Activated CD4-positive, alpha-beta T cell treated with anti-CD3 and anti-CD28 coated beads for 4 hours (primary cell): ENCODE measurements around the gene LACTBL1.
"Not testable (repeated sequence)": the region's sequence is repeated elsewhere in the genome, so short reads cannot be mapped to it uniquely, and the experiment has no call there.

Source experiments
- DNase-seq, 2 donors: peaks; one replicate each; pipeline ENCODE4 v3.0.0-alpha.2; 2020

Gene LACTBL1

GRCh38 chr1:22976127-22976460 is 3.4 kb upstream of the LACTBL1 start:
- DNase-seq: no peak

DNA sequence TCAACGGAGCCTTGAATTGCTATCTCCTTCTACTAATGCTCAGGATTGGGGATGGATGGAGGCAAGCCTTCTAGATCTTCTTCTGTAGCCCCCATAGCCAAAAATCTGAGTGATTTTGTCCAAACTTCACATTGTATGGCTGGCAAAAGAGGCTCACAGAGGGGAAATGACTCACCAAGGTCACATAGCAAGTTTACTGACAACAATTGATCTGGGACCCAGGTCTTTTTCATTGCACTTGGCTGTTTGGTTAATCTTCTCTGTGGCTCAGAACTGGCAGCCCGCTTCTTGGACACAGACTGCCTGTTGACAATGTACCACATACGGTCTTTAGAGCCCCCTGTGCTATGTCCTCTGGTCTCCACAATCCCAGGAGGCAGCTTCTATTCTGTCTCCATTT is 3.0 kb upstream of the LACTBL1 start:
- DNase-seq: no peak

DNA sequence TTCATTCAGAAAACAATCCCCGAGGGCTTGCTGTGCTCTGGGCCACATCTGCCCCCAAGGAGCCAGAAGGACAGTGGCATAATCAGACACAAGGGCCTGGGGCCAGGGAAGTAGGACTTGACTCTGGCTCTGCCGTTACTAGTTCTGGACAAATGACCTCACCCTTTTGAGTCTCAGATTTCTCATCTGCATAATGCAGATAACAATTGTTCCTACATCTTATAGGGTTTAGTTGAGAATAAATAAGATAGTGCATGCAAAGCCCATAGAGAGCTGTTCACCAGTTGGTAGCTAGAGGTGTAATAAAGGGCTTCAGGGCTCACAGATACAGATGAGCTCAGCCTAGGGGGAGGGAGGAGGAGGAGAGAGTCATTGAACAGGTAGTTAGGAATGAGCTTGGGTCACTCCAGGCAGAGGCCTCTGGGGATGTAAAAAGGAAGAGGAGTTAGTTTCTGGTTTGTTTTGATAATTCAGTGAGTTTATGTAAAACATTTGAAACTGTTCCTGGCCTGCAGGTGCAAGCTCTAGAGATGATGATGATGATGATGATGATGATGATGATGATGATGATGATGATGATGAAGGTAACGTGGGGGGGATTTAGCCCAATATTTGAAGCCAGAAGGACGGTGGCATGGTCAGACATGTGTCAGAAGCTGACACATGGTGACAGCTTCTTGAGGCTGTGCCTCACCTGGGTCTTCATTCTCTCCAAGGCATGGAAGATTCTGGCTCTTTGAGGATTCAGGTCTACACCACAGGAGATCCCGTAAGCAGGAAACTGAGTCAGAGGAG is 858 bp downstream of the LACTBL1 start:
- no peak for DNase-seq

GRCh38 chr1:22971161-22971560 is 1.5 kb downstream of the LACTBL1 start:
- no peak for DNase-seq

DNA sequence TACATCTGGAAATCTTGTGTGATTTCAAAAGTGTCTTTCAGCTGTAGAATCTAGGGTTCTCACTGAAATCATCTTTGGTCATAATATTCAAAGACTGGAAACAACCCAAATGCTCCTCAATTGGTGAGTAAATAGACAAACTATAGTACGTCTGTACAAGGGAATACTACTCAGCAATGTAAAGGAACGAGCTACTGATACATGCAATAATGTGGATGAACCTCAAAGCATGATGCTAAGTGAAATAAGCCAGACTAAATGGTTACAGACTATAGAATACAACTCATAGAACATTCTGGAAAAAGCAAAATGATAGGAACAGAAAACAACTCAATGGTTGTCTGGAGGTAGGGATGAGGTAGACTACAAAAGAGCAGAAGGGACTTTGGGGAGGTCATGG is 2.6 kb downstream of the LACTBL1 start:
- no peak for DNase-seq

- DNase-seq: no peak
Observed at GRCh38 chr1:22969304-22969709, 3.4 kb downstream of the LACTBL1 start.

DNA sequence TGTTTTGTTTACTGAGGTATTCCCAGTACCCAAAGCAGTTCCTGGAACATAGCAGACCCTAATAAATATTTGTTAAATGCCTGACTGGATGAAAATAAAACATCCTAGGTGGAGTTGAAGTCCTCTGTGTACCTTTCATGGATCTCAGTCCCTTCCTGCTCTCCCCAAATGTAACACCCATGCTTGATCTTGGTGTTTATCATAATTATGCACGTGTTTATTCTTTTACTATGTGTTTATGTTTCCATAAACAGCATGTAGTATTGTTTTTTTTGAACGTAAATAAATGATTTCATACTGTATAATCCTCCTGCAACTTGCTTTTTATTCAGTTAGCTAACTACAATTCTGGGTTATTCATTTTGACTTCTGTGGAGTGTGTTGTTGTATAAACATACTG is 4.8 kb downstream of the LACTBL1 start:
- DNase-seq: no peak

- DNase-seq: no peak
Observed at GRCh38 chr1:22966309-22966708, 6.4 kb downstream of the LACTBL1 start.

DNA sequence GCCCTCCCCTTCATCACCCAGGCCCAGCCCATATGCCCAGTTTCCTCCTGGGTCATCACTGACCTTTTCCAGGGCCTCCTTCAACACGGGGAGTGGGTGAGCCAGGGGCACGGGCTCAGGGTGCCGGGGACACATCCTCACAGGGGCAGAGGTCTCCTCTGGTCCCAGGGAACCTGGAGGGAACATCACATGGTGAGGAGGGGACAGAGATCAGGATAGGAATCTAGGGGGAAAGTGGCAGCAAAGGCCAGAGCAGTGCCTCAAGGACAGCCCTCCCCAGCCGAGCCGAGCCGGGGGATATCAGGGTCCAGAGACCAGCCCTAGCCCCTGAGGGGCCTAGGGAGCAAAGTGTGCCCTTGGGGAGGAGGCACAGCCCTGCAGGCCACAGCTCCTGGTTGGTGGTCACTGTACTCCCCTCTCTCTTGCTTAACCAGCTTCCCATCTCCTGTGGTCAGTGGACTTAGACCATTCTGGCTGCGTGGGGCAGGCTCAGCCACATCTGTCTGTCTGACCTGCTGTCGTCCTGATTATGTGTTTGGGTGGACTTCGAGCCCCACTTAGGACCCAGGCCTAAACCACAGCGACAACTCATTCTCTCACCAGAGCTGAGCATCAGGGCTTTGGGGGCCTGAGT is 9.5 kb downstream of the LACTBL1 start:
- DNase-seq: no peak

DNA sequence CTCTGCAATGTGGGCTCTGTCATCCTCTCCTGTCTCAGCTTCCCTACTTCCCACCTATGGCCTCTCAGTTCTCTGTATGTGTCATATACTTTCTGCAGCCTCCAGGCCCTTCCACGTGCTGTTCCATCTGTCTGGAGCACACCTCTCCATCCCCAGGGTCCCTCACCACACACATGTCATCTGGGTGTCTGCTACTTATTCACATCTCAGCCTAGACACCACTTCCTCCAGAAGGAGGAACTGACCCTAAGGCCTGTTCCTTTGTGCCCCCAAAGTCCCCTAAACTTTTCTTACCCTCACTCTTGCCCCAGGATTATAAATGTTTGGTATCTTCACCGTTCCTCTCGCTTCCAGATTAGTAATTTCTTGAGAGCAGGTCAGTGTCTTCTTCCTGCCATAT is 10.1 kb downstream of the LACTBL1 start:
- no peak for DNase-seq

GRCh38 chr1:22959545-22960360 is 12.9 kb downstream of the LACTBL1 start:
- no peak for DNase-seq

GRCh38 chr1:22958556-22958955 is 14.1 kb downstream of the LACTBL1 start:
- no peak for DNase-seq

DNA sequence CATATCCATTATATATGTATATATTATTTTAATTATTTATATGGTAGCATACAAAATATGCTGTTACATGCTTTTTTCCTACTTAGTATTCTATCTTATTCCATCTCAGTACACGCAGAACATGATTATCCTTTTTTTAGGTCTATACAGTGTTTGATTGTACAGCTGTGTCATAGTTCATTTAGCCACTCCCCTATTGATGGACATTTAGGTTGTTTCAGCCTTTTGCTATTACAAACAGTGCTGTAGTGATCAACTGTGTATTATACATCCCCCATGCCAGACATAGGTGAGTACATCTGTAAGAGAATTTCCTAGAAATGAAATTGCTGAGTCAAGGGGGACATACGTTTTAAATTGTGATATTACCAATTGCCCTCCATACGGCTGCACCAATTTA is 15.6 kb downstream of the LACTBL1 start:
- no peak for DNase-seq

- no peak for DNase-seq
Observed at GRCh38 chr1:22955146-22955545, 17.5 kb downstream of the LACTBL1 start.

DNA sequence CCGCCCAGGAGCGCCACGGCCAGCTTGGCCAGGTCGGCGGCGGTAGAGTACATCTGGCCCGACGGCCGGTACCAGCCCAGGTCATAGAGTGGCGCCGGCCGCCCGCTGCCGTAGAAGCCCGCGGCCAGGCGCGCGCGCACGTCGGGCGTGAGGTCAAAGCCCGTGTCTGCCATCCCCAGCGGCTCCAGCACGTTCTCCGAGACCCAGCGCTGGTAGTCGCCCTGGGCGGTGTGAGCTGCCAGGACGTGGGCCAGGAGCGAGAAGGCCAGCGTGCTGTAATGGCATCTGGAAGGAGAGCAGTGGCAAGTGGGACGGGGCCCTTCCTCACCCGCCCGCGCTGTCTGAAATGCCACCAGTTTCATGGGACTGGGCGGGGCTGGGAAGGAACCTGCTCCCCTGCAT is 18.9 kb downstream of the LACTBL1 start:
- DNase-seq: no peak

- no peak for DNase-seq
Observed at GRCh38 chr1:22953057-22953739, 19.5 kb downstream of the LACTBL1 start.

GRCh38 chr1:22952694-22953056 is 20.0 kb downstream of the LACTBL1 start:
- DNase-seq: no peak

GRCh38 chr1:22951796-22952195 is 20.9 kb downstream of the LACTBL1 start:
- no peak for DNase-seq

- no peak for DNase-seq
Observed at GRCh38 chr1:22949822-22950331, 22.8 kb downstream of the LACTBL1 start.

GRCh38 chr1:22945171-22945570 is 27.5 kb downstream of the LACTBL1 start:
- not testable (repeated sequence) for DNase-seq

DNA sequence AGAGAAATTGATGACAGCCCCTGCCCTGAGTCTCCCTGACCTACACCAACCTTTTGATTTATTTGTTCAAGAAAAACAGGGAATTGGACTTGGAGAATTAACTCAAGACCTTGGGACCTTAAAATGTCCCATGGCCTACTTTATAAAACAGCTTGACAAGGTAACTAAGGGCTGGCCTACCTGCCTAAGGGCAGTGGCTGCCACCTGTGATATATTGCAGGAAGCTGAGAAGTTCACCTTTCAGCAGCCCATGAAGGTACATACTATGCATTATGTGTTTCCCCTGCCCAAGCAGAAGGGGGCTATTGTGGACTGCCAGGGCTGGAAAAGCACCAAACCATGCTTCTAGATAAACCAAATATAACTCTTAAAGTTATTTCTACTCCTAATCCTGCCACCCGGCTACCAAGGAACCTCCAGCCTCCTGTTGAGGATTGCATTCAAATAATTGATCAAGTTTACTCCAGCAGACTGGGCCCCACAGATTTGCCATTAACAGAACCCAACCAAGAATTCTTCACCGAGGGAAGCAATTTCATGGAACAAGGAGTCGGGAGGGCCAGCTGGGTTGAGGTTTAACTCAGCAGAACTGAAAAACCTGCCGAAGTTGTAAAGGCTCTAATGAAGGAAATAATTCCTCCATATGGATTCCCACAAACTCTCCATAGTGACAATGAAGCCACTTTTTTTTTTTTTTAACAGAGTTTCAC is 28.2 kb downstream of the LACTBL1 start:
- DNase-seq: no peak

DNA sequence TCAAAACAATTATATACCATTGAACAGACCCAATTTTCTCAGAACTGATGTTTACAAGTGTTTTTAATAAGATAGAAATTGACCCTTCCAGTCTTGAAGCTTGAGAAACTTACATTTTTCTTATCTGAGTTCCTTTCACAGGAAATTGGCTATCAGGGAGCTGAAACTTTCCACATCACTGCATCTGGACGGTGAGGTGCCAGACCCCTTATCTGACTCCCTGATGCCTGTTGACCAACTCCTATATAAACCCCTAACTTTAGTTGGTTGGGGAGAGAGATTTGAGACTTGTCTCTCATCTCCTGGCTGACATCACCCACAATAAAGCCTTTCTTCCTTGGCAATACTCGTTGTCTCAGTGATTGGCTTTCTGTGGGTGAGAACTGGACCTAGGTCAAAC is 31.4 kb downstream of the LACTBL1 start:
- no peak for DNase-seq

GRCh38 chr1:22936681-22937080 is 36.0 kb downstream of the LACTBL1 start:
- no peak for DNase-seq
